HG03439 (cell line): ENCODE data around the gene ZIC4.

Experiments
- ATAC-seq: cut with Tn5 transposase; IDR thresholded peaks from one replicate; pipeline ENCODE4 v1.9.1; 2021; ENCODE audit warnings: mild to moderate bottlenecking, moderate library complexity; ENCODE audit not compliant: unreplicated experiment

The ZIC4 gene

DNA sequence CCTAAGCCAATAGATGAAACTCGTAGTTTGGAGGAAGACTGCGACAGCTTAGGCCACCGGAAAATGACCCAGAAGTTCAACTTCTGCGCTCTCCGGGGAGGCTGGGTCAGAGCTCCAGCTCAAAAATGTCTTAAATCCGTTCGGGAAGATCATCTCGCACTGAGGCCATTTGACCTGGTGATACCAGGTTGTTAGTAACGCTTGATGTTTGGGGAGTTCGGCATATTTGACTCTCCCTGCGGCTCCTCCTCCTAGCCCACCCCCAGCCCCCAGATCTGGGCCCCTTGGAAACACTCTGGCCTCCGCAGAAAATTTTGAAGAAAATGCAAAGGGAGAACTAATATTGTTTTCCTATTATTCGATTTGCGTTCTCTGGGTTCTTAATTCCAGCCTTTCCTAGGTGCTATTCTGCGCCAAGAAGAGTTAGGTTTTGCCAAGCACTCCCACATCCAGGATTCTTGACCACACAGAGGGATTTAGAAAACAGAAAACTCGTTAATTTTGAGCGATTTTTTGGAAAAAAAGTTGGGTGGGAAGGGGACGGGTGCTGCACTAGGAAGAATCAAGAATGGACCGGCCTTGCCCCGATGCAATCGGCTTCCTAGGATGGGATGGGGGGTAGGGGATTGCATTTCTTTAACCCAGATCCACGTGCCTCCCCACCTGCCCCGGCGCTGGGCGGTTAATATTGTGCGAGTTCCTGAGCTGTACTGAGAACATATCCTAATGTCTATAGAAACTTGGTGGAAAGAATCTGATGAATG is 50.0 kb downstream of the ZIC4 start:
- ATAC-seq: no peak

DNA sequence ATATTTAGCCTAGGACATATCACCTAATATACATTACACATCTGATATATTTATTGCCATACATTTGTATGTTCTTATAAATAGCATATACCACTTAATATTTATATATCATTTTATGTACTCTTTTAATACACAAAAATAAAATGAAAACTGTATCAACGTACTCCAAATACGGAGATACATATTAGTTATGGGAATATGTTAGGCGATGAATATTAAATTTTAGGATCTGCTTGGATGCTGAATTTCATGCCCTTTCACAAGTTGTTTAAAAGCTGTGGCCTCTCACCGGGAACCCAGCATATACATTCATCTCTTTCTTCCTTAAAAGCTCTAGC is 50.6 kb downstream of the ZIC4 start:
- ATAC-seq: no peak

DNA sequence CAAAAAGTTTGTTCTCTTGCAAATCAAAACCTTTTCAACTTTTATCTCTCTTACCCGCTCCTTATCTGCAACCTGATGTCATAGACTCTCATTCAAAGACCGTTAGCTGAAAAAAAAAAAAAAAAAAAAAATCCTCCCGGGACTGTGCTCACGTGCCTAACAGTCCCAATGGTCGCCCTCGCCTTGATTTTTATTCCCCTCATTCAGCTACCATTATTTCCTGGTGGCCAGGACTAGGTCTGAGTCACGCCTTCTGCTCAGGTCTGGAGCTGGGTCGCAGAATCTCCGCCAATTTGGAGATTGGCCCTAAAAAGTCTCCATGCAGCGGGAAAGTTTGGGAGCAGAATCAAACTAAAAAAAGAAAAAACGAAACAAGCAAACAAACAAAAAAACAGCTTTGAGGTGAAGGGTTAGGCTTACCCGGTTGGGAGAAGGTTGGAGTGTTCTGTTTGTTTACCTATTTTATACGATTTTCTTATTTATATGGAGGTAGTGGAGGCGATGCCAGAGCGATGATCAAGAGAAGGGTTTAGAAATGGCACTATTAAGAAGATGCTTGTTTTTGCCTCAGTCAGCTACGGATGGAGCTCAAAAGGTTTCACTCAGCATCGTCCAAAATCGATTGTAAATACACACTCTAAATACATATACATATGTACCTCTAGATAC is 51.1 kb downstream of the ZIC4 start:
- ATAC-seq: no peak

DNA sequence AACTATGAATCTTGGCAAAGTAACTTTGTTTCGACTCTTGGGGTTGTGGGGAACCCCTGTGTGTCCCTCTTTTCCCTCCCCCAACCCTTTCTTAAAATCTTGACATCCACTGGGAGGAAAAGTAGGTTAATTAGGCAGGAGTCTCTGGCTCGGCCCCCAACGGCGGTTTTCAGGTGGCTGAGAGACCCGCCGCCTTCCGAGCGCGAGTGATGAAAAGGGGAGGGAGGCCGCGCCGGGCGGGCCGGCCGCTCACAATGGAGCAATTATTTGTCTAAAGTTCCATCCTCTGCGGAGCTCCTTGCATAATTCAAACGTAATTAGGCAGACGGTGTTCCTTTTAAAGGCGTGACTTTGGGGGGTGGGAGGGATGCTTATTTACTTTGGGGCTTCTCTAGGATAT is 51.7 kb downstream of the ZIC4 start:
- no peak for ATAC-seq

DNA sequence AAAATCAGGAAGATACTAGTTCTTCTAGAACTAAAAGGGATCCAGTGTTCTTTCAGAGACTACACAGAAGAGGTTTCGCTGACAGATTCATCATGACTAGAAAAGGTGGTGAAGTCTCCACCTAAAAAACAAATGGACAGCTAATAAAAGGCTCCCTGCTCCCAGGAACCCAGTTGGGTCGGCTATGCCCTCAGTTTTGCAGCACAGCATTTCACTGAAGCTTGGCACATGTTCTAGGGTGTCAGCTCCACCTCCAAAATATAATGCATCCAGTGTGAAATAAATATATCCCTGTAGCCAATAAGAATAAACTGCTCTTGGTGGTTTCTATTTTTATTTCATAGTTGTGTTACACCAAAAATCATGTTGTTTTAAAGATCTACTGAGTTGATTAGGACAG is 55.0 kb downstream of the ZIC4 start:
- ATAC-seq: no peak

DNA sequence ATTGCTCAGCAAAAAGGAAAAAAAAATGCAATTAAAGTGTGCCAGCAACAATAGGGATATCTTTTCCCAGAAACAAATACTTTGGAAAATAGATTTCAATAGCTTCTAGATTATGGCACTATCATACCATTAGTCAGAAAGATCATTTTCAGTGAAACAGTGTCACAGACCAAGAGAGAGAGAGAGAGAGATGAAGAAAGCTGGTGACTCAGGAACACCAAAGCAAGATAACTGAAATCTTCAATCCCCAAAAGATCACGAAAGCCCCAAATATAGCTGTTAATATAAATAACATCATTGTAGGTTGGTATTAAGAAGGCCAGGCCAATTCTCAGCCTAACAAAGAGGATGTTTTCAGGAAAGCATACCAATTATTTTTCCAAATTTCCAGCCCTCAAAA is 57.4 kb downstream of the ZIC4 start:
- ATAC-seq: no peak

DNA sequence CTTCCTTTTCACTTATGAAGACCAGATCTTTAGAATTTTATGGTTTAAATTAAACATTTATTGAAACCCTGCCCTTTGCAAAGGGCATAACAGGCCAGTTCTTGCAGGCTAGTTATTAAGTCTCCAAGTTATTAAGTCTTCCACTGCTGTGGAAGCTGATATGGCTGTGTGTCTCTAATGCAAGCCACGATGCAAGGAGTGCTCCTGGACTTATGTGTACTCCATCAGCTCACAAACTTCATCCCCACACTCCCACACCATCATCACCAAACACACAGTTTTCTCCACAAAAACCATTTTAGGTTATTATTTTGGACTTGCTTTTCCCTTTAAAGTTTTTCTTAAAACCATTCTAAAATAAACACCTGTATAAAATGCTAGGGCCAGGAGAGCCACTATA is 62.4 kb downstream of the ZIC4 start:
- no peak for ATAC-seq

DNA sequence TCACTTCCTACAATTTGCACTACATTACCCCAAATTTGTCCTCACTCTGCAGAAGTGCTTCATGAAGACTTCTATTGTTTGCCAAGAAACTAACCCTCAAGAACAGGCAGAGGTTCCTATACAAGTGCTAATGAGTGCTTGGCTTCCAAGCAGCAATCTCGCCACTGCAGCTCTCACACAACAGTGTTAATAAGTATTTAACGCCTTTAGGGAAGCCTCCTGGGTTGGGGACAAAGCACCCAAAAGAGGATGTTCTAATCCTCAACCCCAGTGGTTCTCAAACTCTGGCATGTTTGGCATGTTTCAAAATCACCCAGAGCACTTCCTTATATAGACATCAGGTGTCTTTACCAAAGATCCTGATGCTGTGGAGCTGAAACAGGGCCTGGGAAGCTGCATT is 64.6 kb downstream of the ZIC4 start:
- no peak for ATAC-seq

DNA sequence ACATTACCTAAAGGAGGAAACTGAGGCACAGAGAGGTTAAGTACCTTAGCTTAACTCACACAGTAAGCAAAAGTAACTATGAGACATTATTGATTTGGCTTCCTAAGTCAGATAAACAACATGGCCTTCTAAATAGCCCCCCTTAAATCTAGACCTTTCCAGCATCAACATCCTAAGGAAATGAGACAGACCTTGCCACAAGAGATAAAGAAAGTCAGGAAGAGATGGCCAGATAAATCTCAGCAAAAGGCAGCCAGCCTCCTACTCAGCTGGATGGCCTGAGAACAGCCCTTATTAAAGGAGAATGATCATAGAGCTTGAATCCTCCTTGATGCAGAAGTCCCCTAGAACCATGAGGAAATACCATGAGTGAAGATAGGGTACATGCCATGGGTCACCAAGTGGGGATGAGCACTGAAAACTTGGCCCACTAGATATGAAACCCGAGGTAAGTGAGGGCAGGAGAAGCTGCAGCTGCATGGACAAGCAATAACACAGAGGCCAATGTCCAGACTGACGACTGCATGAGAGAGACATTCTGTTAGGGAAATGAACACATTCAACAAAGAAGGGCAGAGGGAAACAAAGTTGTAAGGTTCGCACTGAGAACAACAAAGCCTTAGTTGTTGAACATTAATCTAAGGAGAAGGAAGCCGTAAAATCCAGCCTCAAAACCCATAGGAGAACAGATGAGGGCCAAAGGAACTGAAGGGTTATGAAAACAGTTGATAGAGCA is 69.6 kb downstream of the ZIC4 start:
- no peak for ATAC-seq
